ENCODE data around the gene CASP9. TPM values are rescaled to one million over a fixed set of nuclear protein-coding genes. Genes with fewer than 3 reads are reported as not detected.

CASP9 gene
- total and polyA plus RNA-seq, 4 donors, result 7.6 to 25.3 (median 9.3) TPM

- Histone ChIP-seq H3K36me3 (ENCODE audit: control insufficient read depth in 1 of 2, insufficient read depth in 2 of 2, low read length in 1 of 2) (no peaks in the 10 kb centered on the region), H3K9me3 (ENCODE audit: control insufficient read depth, low read length) (no peaks in the 10 kb centered on the region), H3K27me3 (ENCODE audit: control insufficient read depth in 1 of 2, insufficient read depth in 2 of 2, low read length in 1 of 2) (no peaks in the 10 kb centered on the region), H3K4me3 (ENCODE audit: low read length in 2 of 2) (no peak overlapping the region), H3K4me1 (ENCODE audit: control insufficient read depth in 1 of 2, insufficient read depth in 2 of 2, low read length in 2 of 2) (no peaks in the 10 kb centered on the region), H3K27ac (ENCODE audit: low read depth in 1 of 2, low read length in 2 of 2) (no peak overlapping the region)
- 77 to 80% methylated on average over 5 of the region's 5 CpGs for WGBS, 2 donors
- ATAC-seq (ENCODE audit: low FRiP score) (no peak), DNase-seq (no peak)
- intact Hi-C loops (cut with DNase I), result no loop called here
Measured at GRCh38 chr1:15442759-15443158, 81.3 kb downstream of the CASP9 start.

DNA sequence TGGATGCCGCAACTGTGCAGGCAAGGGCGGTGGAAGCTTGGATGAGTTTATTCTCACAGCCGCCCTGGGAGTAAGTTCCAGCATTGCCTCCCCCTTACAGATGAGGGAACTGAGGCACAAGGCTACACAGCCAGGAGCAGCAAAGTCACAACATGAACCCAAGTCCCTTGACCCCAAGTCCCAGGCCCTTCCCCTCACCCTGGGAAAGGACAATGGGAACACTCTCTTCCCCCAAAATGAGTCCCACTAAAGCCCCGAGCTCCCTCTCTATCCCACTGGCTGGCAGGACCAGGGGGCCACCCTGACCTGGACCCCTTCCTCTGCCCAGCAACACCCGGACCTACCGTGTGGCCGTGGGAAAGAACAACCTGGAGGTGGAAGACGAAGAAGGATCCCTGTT lies 81.9 kb downstream of the CASP9 start:
- DNase-seq (no peak), ATAC-seq (ENCODE audit: low FRiP score) (no peak)
- H3K9me3 ChIP-seq (ENCODE audit: control insufficient read depth, low read length), result no peaks in the 10 kb centered on the region
- H3K36me3 ChIP-seq (ENCODE audit: control insufficient read depth in 1 of 2, insufficient read depth in 2 of 2, low read length in 1 of 2), result no peaks in the 10 kb centered on the region
- no peak overlapping the region for H3K4me3 ChIP-seq (ENCODE audit: low read length in 2 of 2)
- intact Hi-C loops (cut with DNase I), result no loop called here
- H3K27me3 ChIP-seq (ENCODE audit: control insufficient read depth in 1 of 2, insufficient read depth in 2 of 2, low read length in 1 of 2), result no peaks in the 10 kb centered on the region
- H3K4me1 ChIP-seq (ENCODE audit: control insufficient read depth in 1 of 2, insufficient read depth in 2 of 2, low read length in 2 of 2), result no peaks in the 10 kb centered on the region
- H3K27ac ChIP-seq (ENCODE audit: low read depth in 1 of 2, low read length in 2 of 2), result no peak overlapping the region
- 89 to 92% methylated on average over 8 of the region's 8 CpGs for WGBS, 2 donors

Other genes with a start within 250 kb of the CASP9 start
- gene EFHD2, start 114.3 kb downstream of the CASP9 start, total RNA-seq, result 10 to 100 TPM; 34.9 to 43.7 TPM
- 10 to 100 TPM; 17.9 to 36.8 TPM for gene EFHD2, start 114.3 kb downstream of the CASP9 start, polyA plus RNA-seq
- gene CTRC, start 85.8 kb downstream of the CASP9 start, total RNA-seq, result 1 to 10 TPM; 2.7 to 3.6 TPM
- gene CTRC, start 85.8 kb downstream of the CASP9 start, polyA plus RNA-seq, result 1 to 10 TPM; 3.1 to 4.3 TPM
- gene CELA2A, start 67.5 kb downstream of the CASP9 start, total RNA-seq, result 1 to 10 TPM in 1 of 2 donors, not detected in 1; 1.3 TPM
- gene CELA2A, start 67.5 kb downstream of the CASP9 start, polyA plus RNA-seq, result 1 to 10 TPM in 1 of 2 donors, under 1 TPM in 1; 0.63 to 1.8 TPM
- gene CELA2B, start 48.1 kb downstream of the CASP9 start, total RNA-seq, result under 1 TPM; 0.45 to 0.57 TPM
- gene CELA2B, start 48.1 kb downstream of the CASP9 start, polyA plus RNA-seq, result under 1 TPM in 1 of 2 donors, not detected in 1; 0.77 TPM
- gene DNAJC16, start 2.6 kb upstream of the CASP9 start, total RNA-seq, result 10 to 100 TPM; 18.0 to 19.9 TPM
- gene DNAJC16, start 2.6 kb upstream of the CASP9 start, polyA plus RNA-seq, result 10 to 100 TPM in 1 of 2 donors, 1 to 10 TPM in 1; 3.9 to 11.3 TPM
- gene AGMAT, start 60.8 kb upstream of the CASP9 start, total RNA-seq, result under 1 TPM; 0.13 to 0.18 TPM
- gene AGMAT, start 60.8 kb upstream of the CASP9 start, polyA plus RNA-seq, result 1 to 10 TPM in 1 of 2 donors, under 1 TPM in 1; 0.13 to 1.4 TPM
- 10 to 100 TPM; 24.7 to 29.6 TPM for gene DDI2, start 93.2 kb upstream of the CASP9 start, total RNA-seq
- gene DDI2, start 93.2 kb upstream of the CASP9 start, polyA plus RNA-seq, result 1 to 10 TPM; 4.7 to 5.4 TPM
- gene PLEKHM2, start 160.1 kb upstream of the CASP9 start, total RNA-seq, result 10 to 100 TPM; 81.4 to 81.7 TPM
- 10 to 100 TPM; 23.9 to 67.6 TPM for gene PLEKHM2, start 160.1 kb upstream of the CASP9 start, polyA plus RNA-seq
- 1 to 10 TPM; 2.5 to 4.3 TPM for gene SLC25A34, start 212.0 kb upstream of the CASP9 start, total RNA-seq
- gene SLC25A34, start 212.0 kb upstream of the CASP9 start, polyA plus RNA-seq, result 1 to 10 TPM; 5.6 to 9.8 TPM
- gene TMEM82, start 218.3 kb upstream of the CASP9 start, total RNA-seq, result not detected
- 1 to 10 TPM in 1 of 2 donors, not detected in 1; 5.8 TPM for gene TMEM82, start 218.3 kb upstream of the CASP9 start, polyA plus RNA-seq
- 100 to 1,000 TPM; 418 to 507 TPM for gene FBLIM1, start 234.6 kb upstream of the CASP9 start, total RNA-seq
- gene FBLIM1, start 234.6 kb upstream of the CASP9 start, polyA plus RNA-seq, result 100 to 1,000 TPM; 192 to 584 TPM